Activated T-cell treated with anti-CD3 and anti-CD28 coated beads, Interleukin-2, amount 50 U/mL, for 4 hours (primary cell): ENCODE results near the gene SLC26A5. TPM values are rescaled to one million over a fixed set of nuclear protein-coding genes. Genes with fewer than 3 reads are reported as not detected.

Experiments used
- ATAC-seq, 2 donors: fragments of 200-7000 bp; cut with Tn5 transposase; one replicate each; pipeline ENCODE4 v1.10.0; 2021
- DNase-seq: peaks from one replicate; pipeline ENCODE4 v3.0.0-alpha.2; 2020
- H3K27me3 Mint-ChIP-seq: one replicate; pipeline ENCODE4 v1.8.0; 2021; ENCODE audit warnings: low read depth, mixed read lengths
- H3K36me3 Mint-ChIP-seq: one replicate; pipeline ENCODE4 v1.8.0; 2022; ENCODE audit warnings: mixed read lengths; ENCODE audit not compliant: insufficient read depth
- H3K4me1 Mint-ChIP-seq: one replicate; pipeline ENCODE4 v1.8.0; 2021; ENCODE audit warnings: low read depth, mixed read lengths
- H3K4me3 Mint-ChIP-seq: one replicate; pipeline ENCODE4 v1.8.0; 2021; ENCODE audit warnings: mild to moderate bottlenecking, moderate library complexity, mixed read lengths
- H3K9me3 Mint-ChIP-seq: one replicate; pipeline ENCODE4 v1.8.0; 2021; ENCODE audit warnings: mixed read lengths
- total RNA-seq, 3 donors: library from RNA; stranded (reverse); gene quantifications; one replicate each; pipeline ENCODE4 v1.2.1, GENCODE V29; 2021

The SLC26A5 gene
- total RNA-seq, 3 donors from 2014 or later: not detected

- Mint-ChIP-seq H3K4me3 (peak overlapping the region; percentile 100), H3K36me3 (peaks cover 21% of the 10 kb centered on the region), H3K4me1 (peaks cover 52% of the 10 kb centered on the region), H3K9me3 (no peaks in the 10 kb centered on the region), H3K27me3 (no peaks in the 10 kb centered on the region)
- no peak for ATAC-seq
- DNase-seq: no peak
Measured at GRCh38 chr7:103346396-103346795, 99.6 kb downstream of the SLC26A5 start.

- H3K4me1 Mint-ChIP-seq: peaks cover 54% of the 10 kb centered on the region
- DNase-seq (peak; percentile 78), ATAC-seq (peak; percentile 83 to 88)
- peak within 1 kb of the TSS; percentile 99 for H3K4me3 Mint-ChIP-seq
- no peaks in the 10 kb centered on the region for H3K9me3 Mint-ChIP-seq
- H3K36me3 Mint-ChIP-seq: peaks cover 28% of the 10 kb centered on the region
- H3K27me3 Mint-ChIP-seq: no peaks in the 10 kb centered on the region
Measured at GRCh38 chr7:103344453-103345149, 101.4 kb downstream of the SLC26A5 start, which contains the start of gene DNAJC2. Gene DNAJC2 (minus strand): TSS chr7:103344767. CDS start chr7:103344622, 145 bp downstream.

- no peaks in the 10 kb centered on the region for H3K27me3 Mint-ChIP-seq
- peak; percentile 33 to 41 for ATAC-seq
Measured at GRCh38 chr7:103343758-103344452, 102.1 kb downstream of the SLC26A5 start.

GRCh38 chr7:103343332-103343731 lies 102.7 kb downstream of the SLC26A5 start:
- ATAC-seq (peak in 1 of 2 donors; percentile 0), DNase-seq (no peak)
- Mint-ChIP-seq H3K4me1 (peaks cover 52% of the 10 kb centered on the region), H3K9me3 (no peaks in the 10 kb centered on the region), H3K4me3 (peak overlapping the region; percentile 99), H3K27me3 (no peaks in the 10 kb centered on the region), H3K36me3 (peaks cover 27% of the 10 kb centered on the region)

More at GRCh38 chr7:103343758-103344452, 102.1 kb downstream of the SLC26A5 start:
- Mint-ChIP-seq H3K4me1 (peaks cover 55% of the 10 kb centered on the region), H3K9me3 (no peaks in the 10 kb centered on the region), H3K36me3 (peaks cover 30% of the 10 kb centered on the region), H3K4me3 (peak overlapping the region; percentile 99)
- peak; percentile 42 for DNase-seq

GRCh38 chr7:103341466-103341865 lies 104.5 kb downstream of the SLC26A5 start:
- peak overlapping the region; percentile 58 for H3K4me3 Mint-ChIP-seq

GRCh38 chr7:103338864-103339263 lies 107.1 kb downstream of the SLC26A5 start:
- Mint-ChIP-seq H3K9me3 (no peaks in the 10 kb centered on the region), H3K4me3 (no peak overlapping the region), H3K27me3 (no peaks in the 10 kb centered on the region), H3K4me1 (peaks cover 34% of the 10 kb centered on the region), H3K36me3 (peaks cover 36% of the 10 kb centered on the region)
- ATAC-seq (no peak), DNase-seq (no peak)

More at GRCh38 chr7:103341466-103341865, 104.5 kb downstream of the SLC26A5 start:
- no peaks in the 10 kb centered on the region for H3K27me3 Mint-ChIP-seq
- DNase-seq (no peak), ATAC-seq (no peak)
- H3K36me3 Mint-ChIP-seq: peaks cover 36% of the 10 kb centered on the region
- peaks cover 44% of the 10 kb centered on the region for H3K4me1 Mint-ChIP-seq
- no peaks in the 10 kb centered on the region for H3K9me3 Mint-ChIP-seq

- Mint-ChIP-seq H3K4me3 (no peak overlapping the region), H3K4me1 (peaks cover 26% of the 10 kb centered on the region), H3K36me3 (peaks cover 33% of the 10 kb centered on the region), H3K9me3 (no peaks in the 10 kb centered on the region), H3K27me3 (no peaks in the 10 kb centered on the region)
- DNase-seq (no peak), ATAC-seq (no peak)
Measured at GRCh38 chr7:103336761-103337160, 109.2 kb downstream of the SLC26A5 start.

- Mint-ChIP-seq H3K27me3 (no peaks in the 10 kb centered on the region), H3K4me1 (peaks cover 14% of the 10 kb centered on the region), H3K36me3 (peaks cover 24% of the 10 kb centered on the region), H3K4me3 (no peak overlapping the region), H3K9me3 (no peaks in the 10 kb centered on the region)
- DNase-seq (no peak), ATAC-seq (peak; percentile 73 to 84)
Measured at GRCh38 chr7:103325744-103326143, 120.3 kb downstream of the SLC26A5 start.

Other genes with a start within 250 kb of the SLC26A5 start
- 10 to 100 TPM; 81.3 to 87.7 (median 87.4) TPM for gene PMPCB, start 148.8 kb downstream of the SLC26A5 start, total RNA-seq
- gene DNAJC2, start 101.4 kb downstream of the SLC26A5 start, total RNA-seq: 10 to 100 TPM; 93.8 to 99.4 (median 97.2) TPM
- 100 to 1,000 TPM; 277 to 314 (median 299) TPM for gene PSMC2, start 98.6 kb downstream of the SLC26A5 start, total RNA-seq